ENCODE data around the gene USP31. TPM values are rescaled to one million over a fixed set of nuclear protein-coding genes. Genes with fewer than 3 reads are reported as not detected.

The USP31 gene
- total and polyA plus RNA-seq, 7 donors = 7.7 to 21.5 (median 16.4) TPM

Other genes starting within 250 kb of the USP31 start
- not detected for gene SCNN1G, start 33.3 kb upstream of the USP31 start, total RNA-seq
- gene SCNN1G, start 33.3 kb upstream of the USP31 start, polyA plus RNA-seq = under 1 TPM in 2 of 3 donors, not detected in 1; 0.01 to 0.08 TPM
- gene SCNN1B, start 152.8 kb upstream of the USP31 start, total RNA-seq = under 1 TPM; 0.16 to 0.67 (median 0.41) TPM
- gene SCNN1B, start 152.8 kb upstream of the USP31 start, polyA plus RNA-seq = under 1 TPM; 0.10 to 0.76 (median 0.51) TPM